Endothelial cell of umbilical vein (primary cell): ENCODE measurements around the gene PYGO2. TPM values are rescaled to one million over a fixed set of nuclear protein-coding genes. Genes with fewer than 3 reads are reported as not detected.

Experiments
- BruUV-seq: library from RNA; stranded (reverse); fragments of 400-500 nt; replicated peaks from 2 replicates; lab custom pipeline; 2021; lab: Mats Ljungman, UMichigan
- CTCF ChIA-PET: fragments of 300-600, 350-600 bp; sonication (Branson Sonifier 250); formaldehyde crosslinking; loops from one replicate; lab custom pipeline; 2021; ENCODE audit warnings: antibody characterized with exemption, inconsistent platforms; lab: Charles Lee
- POLR2A ChIA-PET: fragments of 300-600, 350-600 bp; sonication (Branson Sonifier 250); formaldehyde crosslinking; loops from one replicate; lab custom pipeline; 2021; ENCODE audit warnings: antibody characterized with exemption, inconsistent platforms; lab: Charles Lee
- DNase-seq: peaks from one replicate; pipeline ENCODE4 v3.0.0-alpha.2; 2011; ENCODE audit warnings: low read depth, low spot score
- FAIRE-seq: peaks from 2 replicates; lab custom pipeline; 2011; peaks lifted over from hg19 to GRCh38; lab: Jason Lieb, UNC
- H2AFZ ChIP-seq: 2 replicates; pipeline ENCODE4 v1.6.0; 2012; ENCODE audit warnings: low read depth, low read length, control low read depth, inconsistent platforms
- H3K27ac ChIP-seq: 2 replicates; pipeline ENCODE4 v1.5.1; 2011; ENCODE audit warnings: low read depth, mild to moderate bottlenecking, control low read depth, low read length, moderate library complexity; ENCODE audit not compliant: insufficient read depth
- H3K27me3 ChIP-seq, 2 experiments: 2 replicates each; pipeline versions ENCODE4 v1.6.0 to v1.6.1; 2011; ENCODE audit warnings: low read length in 2 of 2, mixed read lengths in 1 of 2; ENCODE audit not compliant: control insufficient read depth in 2 of 2, insufficient read depth in 2 of 2
- H3K36me3 ChIP-seq, 2 experiments: 2 replicates in 1 of 2; 3 replicates in 1 of 2; pipeline ENCODE4 v1.5.1; 2011; ENCODE audit warnings: low read length in 2 of 2, mild to moderate bottlenecking in 1 of 2, moderate library complexity in 1 of 2; ENCODE audit not compliant: control insufficient read depth in 2 of 2, insufficient read depth in 2 of 2; ENCODE audit errors: extremely low read depth in 1 of 2
- H3K4me1 ChIP-seq: 3 replicates; pipeline ENCODE4 v1.5.1; 2011; ENCODE audit warnings: mild to moderate bottlenecking, low read length; ENCODE audit not compliant: control insufficient read depth, insufficient read depth; ENCODE audit errors: extremely low read depth
- H3K4me2 ChIP-seq: 2 replicates; pipeline ENCODE4 v1.6.1; 2011; ENCODE audit warnings: low read length, control low read depth, mixed read lengths; ENCODE audit not compliant: insufficient read depth
- H3K4me3 ChIP-seq, 3 experiments: fragments of 200-600 bp in 1 of 3; sonication (generic), shearing (Covaris generic) in 1 of 3; replicated peaks in 1 of 3; 2 replicates each; pipeline ENCODE4 v1.5.1; 2011 to 2016; ENCODE audit warnings: control low read depth in 3 of 3, low read length in 3 of 3, mild to moderate bottlenecking in 2 of 3, inconsistent platforms in 1 of 3, low read depth in 1 of 3, moderate library complexity in 1 of 3; ENCODE audit not compliant: insufficient read depth in 1 of 3
- H3K79me2 ChIP-seq: 2 replicates; pipeline ENCODE4 v1.6.0; 2012; ENCODE audit warnings: low read length, inconsistent platforms; ENCODE audit not compliant: control insufficient read depth, insufficient read depth
- H3K9ac ChIP-seq: replicated peaks from 2 replicates; pipeline ENCODE3; 2011; ENCODE audit warnings: low read length, control low read depth; ENCODE audit not compliant: insufficient read depth; ENCODE audit errors: extremely low read depth
- H3K9me1 ChIP-seq: replicated peaks from 3 replicates; pipeline ENCODE4 v1.6.0; 2011; ENCODE audit warnings: mild to moderate bottlenecking, low read length; ENCODE audit not compliant: control insufficient read depth, insufficient read depth; ENCODE audit errors: extremely low read depth
- H3K9me3 ChIP-seq: replicated peaks from 2 replicates; pipeline ENCODE4 v1.5.1; 2012; ENCODE audit warnings: low read length, inconsistent platforms; ENCODE audit not compliant: control insufficient read depth, insufficient read depth
- H4K20me1 ChIP-seq: replicated peaks from 2 replicates; pipeline ENCODE3; 2011; ENCODE audit warnings: mild to moderate bottlenecking, low read length; ENCODE audit not compliant: control insufficient read depth, insufficient read depth; ENCODE audit errors: extremely low read depth
- EZH2 ChIP-seq: IDR thresholded peaks from 2 replicates; pipeline ENCODE4 v1.6.1; 2012; ENCODE audit warnings: borderline replicate concordance, low read depth, mild to moderate bottlenecking, moderate library complexity, low read length, inconsistent platforms; ENCODE audit not compliant: severe bottlenecking
- FOS ChIP-seq: IDR thresholded peaks from 2 replicates; pipeline ENCODE4 v1.6.1; 2011; ENCODE audit warnings: mild to moderate bottlenecking, low read length, moderate library complexity, borderline replicate concordance; ENCODE audit not compliant: insufficient read depth
- GATA2 ChIP-seq: IDR thresholded peaks from 2 replicates; pipeline ENCODE4 v1.7.0; 2011; ENCODE audit warnings: low read depth, mild to moderate bottlenecking, moderate library complexity, mixed read lengths, low read length; ENCODE audit not compliant: insufficient read length, insufficient read depth
- JUN ChIP-seq: IDR thresholded peaks from 2 replicates; pipeline ENCODE4 v1.6.1; 2011; ENCODE audit warnings: borderline replicate concordance, low read depth; ENCODE audit not compliant: insufficient read length, insufficient read depth
- MYC ChIP-seq: IDR thresholded peaks from one replicate; pipeline ENCODE4 v1.6.1; 2011; ENCODE audit warnings: mild to moderate bottlenecking, low read depth, low read length
- POLR2A ChIP-seq: IDR thresholded peaks from 2 replicates; pipeline ENCODE4 v1.6.1; 2012; ENCODE audit warnings: low read depth, mild to moderate bottlenecking, control low read depth, low read length
- POLR2AphosphoS5 ChIP-seq: IDR thresholded peaks from 2 replicates; pipeline ENCODE4 v1.6.1; 2012; ENCODE audit warnings: low read depth, mild to moderate bottlenecking, control low read depth, low read length, moderate library complexity; ENCODE audit not compliant: insufficient read depth
- dilution Hi-C: fragments of 300-500 bp; cut with MboI; formaldehyde crosslinking; loops from one replicate; pipeline ENCODE4 v1.15.0; 2019; ENCODE audit warnings: low sequenced_read_pairs; ENCODE audit not compliant: extremely low pct_ligation_motif_present
- intact Hi-C: fragments of 100-400 bp; cut with micrococcal nuclease; formaldehyde crosslinking; loops from one replicate; pipeline ENCODE4 v1.10.0; 2022
- polyA plus RNA-seq, 4 experiments: library from polyadenylated mRNA; depleted of rRNA in 3 of 4; stranded (reverse) in 3 of 4; unstranded in 1 of 4; fragments of >200 nt; gene quantifications; 2 replicates each; pipeline versions ENCODE4 v1.2.1 to v1.2.3, GENCODE V29; 2011 to 2012; ENCODE audit warnings: missing spikeins in 1 of 4
- total RNA-seq: library from RNA; stranded (reverse); gene quantifications from 2 replicates; pipeline ENCODE4 v1.2.3, GENCODE V29; 2021
- TF ChIP-seq, protein P1 (sequence below): IDR thresholded peaks from 2 replicates; pipeline ENCODE4 v1.6.1; 2011; ENCODE audit not compliant: insufficient read depth, insufficient read length
- TF ChIP-seq, protein P2 (sequence below), 2 donors: IDR thresholded peaks; 1 replicate in 1 of 2; 2 replicates in 1 of 2; pipeline ENCODE4 v1.5.1; 2011; ENCODE audit warnings: low read length in 2 of 2, mild to moderate bottlenecking in 2 of 2, moderate library complexity in 2 of 2, control low read depth in 1 of 2, inconsistent platforms in 1 of 2, low read depth in 1 of 2; ENCODE audit not compliant: insufficient read depth in 1 of 2; ENCODE audit errors: extremely low read depth in 1 of 2

Gene PYGO2
- total and polyA plus RNA-seq, 2 donors (not counting 3 experiments of a cell fraction or from before 2014, with no cell fraction given) = 19.3 to 21.5 TPM

DNA sequence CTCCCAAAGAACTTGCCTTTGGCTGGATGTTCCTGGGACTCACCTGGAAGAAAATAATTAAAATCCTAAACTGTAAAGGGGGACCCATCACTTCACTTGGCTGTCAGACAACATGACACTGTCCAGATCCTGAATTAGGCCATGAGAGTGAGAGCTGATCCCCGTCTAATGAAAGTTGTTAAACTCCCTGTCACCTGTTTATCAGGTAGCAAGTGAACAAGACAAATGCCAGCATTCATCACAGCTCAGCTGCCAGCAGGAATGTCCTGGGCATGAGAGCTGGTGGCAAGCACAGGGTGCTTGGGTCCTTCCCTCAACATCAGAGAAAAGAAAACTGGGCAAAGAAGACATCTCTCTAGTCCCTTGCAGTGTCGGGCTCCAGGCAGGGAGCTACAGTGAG is 48.8 kb downstream of the PYGO2 start:
- DNase-seq (no peak), FAIRE-seq (no peak)
- Histone ChIP-seq H4K20me1 (no peaks in the 10 kb centered on the region), H3K9ac (no peak overlapping the region), H3K27me3 (peaks cover 0 to 5% of the 10 kb centered on the region in 2 experiments), H3K4me2 (no peak overlapping the region), H2AFZ (no peak overlapping the region), H3K9me1 (no peaks in the 10 kb centered on the region), H3K36me3 (no peaks in the 10 kb centered on the region), H3K9me3 (no peaks in the 10 kb centered on the region), H3K79me2 (no peaks in the 10 kb centered on the region), H3K27ac (no peak overlapping the region), H3K4me1 (no peaks in the 10 kb centered on the region), H3K4me3 (no peak overlapping the region)
- no TSS peak for BruUV-seq
- ChIA-PET CTCF (interaction anchor here (1.3 to 1.5 kb wide), 2 partner anchors 21 to 33 kb away, joined by 3 to 4 read pairs; no protein-coding TSS in a partner anchor), POLR2A (interaction anchor here (0.7 kb wide), 1 partner anchor 27 kb away, joined by 5 read pairs; no protein-coding TSS in a partner anchor)
- intact Hi-C loops = no loop called here
- dilution Hi-C loops = no loop called here
- TF ChIP-seq FOS = no peak
- no peak for TF ChIP-seq EZH2
- TF ChIP-seq MYC = no peak
- TF ChIP-seq POLR2A = no peak
- no peak for TF ChIP-seq GATA2
- no peak for TF ChIP-seq POLR2AphosphoS5
- TF ChIP-seq, protein P1, sequence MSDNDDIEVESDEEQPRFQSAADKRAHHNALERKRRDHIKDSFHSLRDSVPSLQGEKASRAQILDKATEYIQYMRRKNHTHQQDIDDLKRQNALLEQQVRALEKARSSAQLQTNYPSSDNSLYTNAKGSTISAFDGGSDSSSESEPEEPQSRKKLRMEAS = no peak
- TF ChIP-seq, protein P2, sequence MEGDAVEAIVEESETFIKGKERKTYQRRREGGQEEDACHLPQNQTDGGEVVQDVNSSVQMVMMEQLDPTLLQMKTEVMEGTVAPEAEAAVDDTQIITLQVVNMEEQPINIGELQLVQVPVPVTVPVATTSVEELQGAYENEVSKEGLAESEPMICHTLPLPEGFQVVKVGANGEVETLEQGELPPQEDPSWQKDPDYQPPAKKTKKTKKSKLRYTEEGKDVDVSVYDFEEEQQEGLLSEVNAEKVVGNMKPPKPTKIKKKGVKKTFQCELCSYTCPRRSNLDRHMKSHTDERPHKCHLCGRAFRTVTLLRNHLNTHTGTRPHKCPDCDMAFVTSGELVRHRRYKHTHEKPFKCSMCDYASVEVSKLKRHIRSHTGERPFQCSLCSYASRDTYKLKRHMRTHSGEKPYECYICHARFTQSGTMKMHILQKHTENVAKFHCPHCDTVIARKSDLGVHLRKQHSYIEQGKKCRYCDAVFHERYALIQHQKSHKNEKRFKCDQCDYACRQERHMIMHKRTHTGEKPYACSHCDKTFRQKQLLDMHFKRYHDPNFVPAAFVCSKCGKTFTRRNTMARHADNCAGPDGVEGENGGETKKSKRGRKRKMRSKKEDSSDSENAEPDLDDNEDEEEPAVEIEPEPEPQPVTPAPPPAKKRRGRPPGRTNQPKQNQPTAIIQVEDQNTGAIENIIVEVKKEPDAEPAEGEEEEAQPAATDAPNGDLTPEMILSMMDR (IDR thresholded peaks at IDR 0.05; ENCODE audit: extremely low read depth in 1 of 2, insufficient read depth in 1 of 2, low read depth in 1 of 2, low read length in 2 of 2) = no peak
- TF ChIP-seq JUN = no peak
